Loucy (cell line): ENCODE data around the gene UBE2G1.

Source experiments
- H2AFZ ChIP-seq: fragments of 200-600 bp; sonication (generic); 2 replicates; pipeline ENCODE4 v1.6.0; 2016; ENCODE audit warnings: antibody characterized with exemption, mild to moderate bottlenecking, low read length, moderate library complexity
- H3F3A ChIP-seq: fragments of 200-600 bp; 2 replicates; pipeline ENCODE4 v1.6.0; 2016; ENCODE audit warnings: antibody characterized with exemption, low read depth, mild to moderate bottlenecking
- H3K27me3 ChIP-seq: fragments of 200-600 bp; sonication (generic); 2 replicates; pipeline ENCODE4 v1.6.1; 2014; ENCODE audit warnings: low read length, mild to moderate bottlenecking; ENCODE audit not compliant: insufficient read depth, poor library complexity, severe bottlenecking
- H3K36me3 ChIP-seq: fragments of 200-600 bp; sonication (generic); 2 replicates; pipeline ENCODE4 v1.6.1; 2016; ENCODE audit warnings: low read length; ENCODE audit not compliant: insufficient read depth
- H3K4me1 ChIP-seq: fragments of 200-600 bp; sonication (generic); 2 replicates; pipeline ENCODE4 v1.5.1; 2014; ENCODE audit warnings: low read length, mild to moderate bottlenecking; ENCODE audit not compliant: insufficient read depth, poor library complexity, severe bottlenecking
- H3K4me2 ChIP-seq: fragments of 200-600 bp; sonication (generic); 2 replicates; pipeline ENCODE4 v1.6.0; 2014; ENCODE audit warnings: antibody characterized with exemption, low read length, low read depth, mild to moderate bottlenecking; ENCODE audit not compliant: poor library complexity, severe bottlenecking
- H3K4me3 ChIP-seq: fragments of 200-600 bp; sonication (generic); 2 replicates; pipeline ENCODE4 v1.5.1; 2014; ENCODE audit warnings: low read length, mild to moderate bottlenecking, mixed read lengths; ENCODE audit not compliant: poor library complexity, severe bottlenecking
- H3K79me2 ChIP-seq: fragments of 200-600 bp; sonication (generic); 2 replicates; pipeline ENCODE4 v1.6.1; 2014; ENCODE audit warnings: low read length; ENCODE audit not compliant: insufficient read depth
- H3K9ac ChIP-seq: fragments of 200-600 bp; sonication (generic); 2 replicates; pipeline ENCODE4 v1.6.0; 2014; ENCODE audit warnings: mild to moderate bottlenecking, low read depth, low read length, moderate library complexity; ENCODE audit not compliant: poor library complexity, severe bottlenecking
- H3K9me2 ChIP-seq: fragments of 200-600 bp; sonication (generic); replicated peaks from 2 replicates; pipeline ENCODE4 v1.6.1; 2016; ENCODE audit warnings: low read depth, low read length, mixed read lengths
- H3K9me3 ChIP-seq: fragments of 200-600 bp; sonication (generic); 2 replicates; pipeline ENCODE4 v1.6.1; 2014; ENCODE audit warnings: mild to moderate bottlenecking, antibody characterized with exemption, low read length, low read depth; ENCODE audit not compliant: insufficient read depth
- H4K20me1 ChIP-seq: fragments of 200-600 bp; sonication (generic); 2 replicates; pipeline ENCODE4 v1.6.0; 2014; ENCODE audit warnings: antibody characterized with exemption, low read length, mild to moderate bottlenecking; ENCODE audit not compliant: insufficient read depth, poor library complexity, severe bottlenecking
- EZH2phosphoT487 ChIP-seq: fragments of 200-600 bp; IDR thresholded peaks from 2 replicates; pipeline ENCODE4 v1.6.1; 2018; ENCODE audit warnings: antibody characterized with exemption, mild to moderate bottlenecking, moderate library complexity, borderline replicate concordance
- TF ChIP-seq, protein P1 (sequence below): fragments of 200-600 bp; sonication (generic); conservative IDR thresholded peaks from 2 replicates; pipeline ENCODE4 v1.5.1; 2014; ENCODE audit warnings: mild to moderate bottlenecking, antibody characterized with exemption, low read length

UBE2G1 gene

DNA sequence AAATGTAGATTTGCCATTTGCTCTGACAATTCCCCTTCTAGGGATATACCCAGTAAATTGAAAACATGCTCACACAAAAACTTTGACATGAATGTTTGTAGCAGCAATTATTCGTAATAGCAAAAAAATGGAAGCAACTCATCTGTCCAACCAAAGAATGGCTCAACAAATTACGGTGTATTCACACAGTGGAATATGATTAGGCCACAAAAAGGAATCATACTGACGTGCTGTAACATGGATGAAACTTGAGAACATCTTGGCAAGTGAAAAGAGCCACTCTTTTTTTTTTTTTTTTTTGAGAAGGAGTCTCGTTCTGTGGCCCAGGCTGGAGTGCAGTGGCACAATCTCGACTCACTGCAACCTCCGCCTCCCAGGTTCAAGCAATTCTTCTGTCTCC, 43.2 kb upstream of the UBE2G1 start:
- H3K79me2 ChIP-seq, result no peaks in the 10 kb centered on the region
- H2AFZ ChIP-seq, result no peak overlapping the region
- no peaks in the 10 kb centered on the region for H3K4me1 ChIP-seq
- no peak for TF ChIP-seq EZH2phosphoT487
- TF ChIP-seq, protein P1, sequence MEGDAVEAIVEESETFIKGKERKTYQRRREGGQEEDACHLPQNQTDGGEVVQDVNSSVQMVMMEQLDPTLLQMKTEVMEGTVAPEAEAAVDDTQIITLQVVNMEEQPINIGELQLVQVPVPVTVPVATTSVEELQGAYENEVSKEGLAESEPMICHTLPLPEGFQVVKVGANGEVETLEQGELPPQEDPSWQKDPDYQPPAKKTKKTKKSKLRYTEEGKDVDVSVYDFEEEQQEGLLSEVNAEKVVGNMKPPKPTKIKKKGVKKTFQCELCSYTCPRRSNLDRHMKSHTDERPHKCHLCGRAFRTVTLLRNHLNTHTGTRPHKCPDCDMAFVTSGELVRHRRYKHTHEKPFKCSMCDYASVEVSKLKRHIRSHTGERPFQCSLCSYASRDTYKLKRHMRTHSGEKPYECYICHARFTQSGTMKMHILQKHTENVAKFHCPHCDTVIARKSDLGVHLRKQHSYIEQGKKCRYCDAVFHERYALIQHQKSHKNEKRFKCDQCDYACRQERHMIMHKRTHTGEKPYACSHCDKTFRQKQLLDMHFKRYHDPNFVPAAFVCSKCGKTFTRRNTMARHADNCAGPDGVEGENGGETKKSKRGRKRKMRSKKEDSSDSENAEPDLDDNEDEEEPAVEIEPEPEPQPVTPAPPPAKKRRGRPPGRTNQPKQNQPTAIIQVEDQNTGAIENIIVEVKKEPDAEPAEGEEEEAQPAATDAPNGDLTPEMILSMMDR, result no peak
- H3K4me3 ChIP-seq, result no peak overlapping the region
- no peaks in the 10 kb centered on the region for H3K27me3 ChIP-seq
- H3F3A ChIP-seq, result no peaks in the 10 kb centered on the region; the same call in 1 of the 2 replicates
- H3K36me3 ChIP-seq, result no peaks in the 10 kb centered on the region
- H4K20me1 ChIP-seq, result no peaks in the 10 kb centered on the region
- no peaks in the 10 kb centered on the region for H3K9me2 ChIP-seq
- H3K4me2 ChIP-seq, result no peak overlapping the region
- no peaks in the 10 kb centered on the region for H3K9me3 ChIP-seq
- no peak overlapping the region for H3K9ac ChIP-seq

DNA sequence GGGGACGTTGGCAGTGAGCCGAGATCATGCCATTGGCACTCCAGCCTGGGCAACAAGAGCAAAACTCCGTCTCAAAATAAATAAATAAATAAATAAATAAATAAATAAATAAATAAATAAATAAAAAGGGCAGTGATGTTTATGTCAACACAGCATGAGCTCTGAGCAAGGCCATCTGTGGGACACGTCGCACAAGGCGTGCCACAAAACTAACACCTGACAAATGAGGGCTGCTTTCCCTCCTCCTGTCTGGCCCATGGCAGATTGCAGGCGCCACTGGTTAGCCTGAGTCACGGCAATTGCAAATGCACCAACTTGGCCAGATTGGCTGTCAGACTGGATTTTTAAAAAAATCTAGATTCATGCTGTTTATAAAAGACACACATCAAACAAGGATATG, 41.4 kb upstream of the UBE2G1 start:
- Histone ChIP-seq H3K9me3 (no peaks in the 10 kb centered on the region), H3K4me2 (no peak overlapping the region), H3K4me1 (no peaks in the 10 kb centered on the region), H3K4me3 (no peak overlapping the region), H3K9me2 (no peaks in the 10 kb centered on the region), H3K36me3 (no peaks in the 10 kb centered on the region), H3F3A (no peaks in the 10 kb centered on the region; the same call in 1 of the 2 replicates), H3K79me2 (no peaks in the 10 kb centered on the region), H3K9ac (no peak overlapping the region), H3K27me3 (no peaks in the 10 kb centered on the region), H4K20me1 (no peaks in the 10 kb centered on the region), H2AFZ (no peak overlapping the region)
- TF ChIP-seq EZH2phosphoT487, result no peak
- TF ChIP-seq, protein P1, result no peak

DNA sequence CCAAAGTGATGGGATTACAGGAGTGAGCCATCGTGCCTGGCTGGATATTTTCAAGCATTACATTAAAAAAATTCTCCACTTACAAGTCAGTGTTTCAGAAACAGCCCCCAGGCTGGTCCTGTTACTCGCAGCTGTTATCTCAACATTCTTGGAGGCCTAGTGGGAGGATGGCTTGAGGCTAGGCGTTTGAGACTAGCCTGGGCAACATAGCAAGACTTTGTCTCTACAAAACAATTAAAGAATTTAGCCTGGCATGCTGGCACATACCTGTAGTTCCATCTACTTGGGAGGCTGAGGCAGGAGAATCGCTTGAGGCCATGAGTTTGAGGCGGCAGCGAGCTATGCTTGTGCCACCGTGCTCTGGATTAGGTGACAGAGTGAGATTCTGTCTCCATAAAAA, 40.7 kb upstream of the UBE2G1 start:
- Histone ChIP-seq H3K4me1 (no peaks in the 10 kb centered on the region), H3K27me3 (no peaks in the 10 kb centered on the region), H3F3A (no peaks in the 10 kb centered on the region; the same call in 1 of the 2 replicates), H3K9me2 (no peaks in the 10 kb centered on the region), H3K79me2 (no peaks in the 10 kb centered on the region), H3K4me3 (no peak overlapping the region), H3K36me3 (no peaks in the 10 kb centered on the region), H3K9me3 (no peaks in the 10 kb centered on the region), H2AFZ (no peak overlapping the region), H3K4me2 (no peak overlapping the region), H4K20me1 (no peaks in the 10 kb centered on the region), H3K9ac (no peak overlapping the region)
- no peak for TF ChIP-seq EZH2phosphoT487
- TF ChIP-seq, protein P1, result no peak
